ENCODE measurements around the gene KRT79. TPM values are rescaled to one million over a fixed set of nuclear protein-coding genes. Genes with fewer than 3 reads are reported as not detected.

KRT79 gene
- total and polyA plus RNA-seq, 9 of the 15 experiments (the other 6 are each of a cell fraction or from before 2014, with no cell fraction given) = 0.03 to 2.3 (median 0.23) TPM; not detected in 2

DNA sequence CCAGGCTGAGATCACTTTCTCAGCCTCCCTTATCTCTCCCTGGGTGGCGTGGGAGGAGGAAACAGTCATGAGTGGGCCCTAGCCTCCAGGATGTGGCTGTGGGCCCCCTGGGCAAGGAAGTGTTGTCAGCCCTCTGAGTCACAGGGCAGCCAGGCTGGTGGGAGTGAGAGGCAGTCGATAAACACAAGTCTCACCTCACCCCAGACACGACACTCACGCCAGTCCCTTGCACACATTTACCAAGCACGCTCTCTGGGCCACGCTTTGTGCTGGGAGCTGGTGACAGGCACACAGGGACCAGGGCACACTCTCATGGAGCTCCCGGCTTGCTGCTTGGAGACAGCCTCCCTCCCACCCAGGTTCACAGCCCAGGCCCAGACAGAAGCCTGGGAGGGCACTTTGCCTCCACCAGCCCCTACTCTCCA, 1.9 kb upstream of the KRT79 start (continued):
- TF ChIP-seq, protein P1, sequence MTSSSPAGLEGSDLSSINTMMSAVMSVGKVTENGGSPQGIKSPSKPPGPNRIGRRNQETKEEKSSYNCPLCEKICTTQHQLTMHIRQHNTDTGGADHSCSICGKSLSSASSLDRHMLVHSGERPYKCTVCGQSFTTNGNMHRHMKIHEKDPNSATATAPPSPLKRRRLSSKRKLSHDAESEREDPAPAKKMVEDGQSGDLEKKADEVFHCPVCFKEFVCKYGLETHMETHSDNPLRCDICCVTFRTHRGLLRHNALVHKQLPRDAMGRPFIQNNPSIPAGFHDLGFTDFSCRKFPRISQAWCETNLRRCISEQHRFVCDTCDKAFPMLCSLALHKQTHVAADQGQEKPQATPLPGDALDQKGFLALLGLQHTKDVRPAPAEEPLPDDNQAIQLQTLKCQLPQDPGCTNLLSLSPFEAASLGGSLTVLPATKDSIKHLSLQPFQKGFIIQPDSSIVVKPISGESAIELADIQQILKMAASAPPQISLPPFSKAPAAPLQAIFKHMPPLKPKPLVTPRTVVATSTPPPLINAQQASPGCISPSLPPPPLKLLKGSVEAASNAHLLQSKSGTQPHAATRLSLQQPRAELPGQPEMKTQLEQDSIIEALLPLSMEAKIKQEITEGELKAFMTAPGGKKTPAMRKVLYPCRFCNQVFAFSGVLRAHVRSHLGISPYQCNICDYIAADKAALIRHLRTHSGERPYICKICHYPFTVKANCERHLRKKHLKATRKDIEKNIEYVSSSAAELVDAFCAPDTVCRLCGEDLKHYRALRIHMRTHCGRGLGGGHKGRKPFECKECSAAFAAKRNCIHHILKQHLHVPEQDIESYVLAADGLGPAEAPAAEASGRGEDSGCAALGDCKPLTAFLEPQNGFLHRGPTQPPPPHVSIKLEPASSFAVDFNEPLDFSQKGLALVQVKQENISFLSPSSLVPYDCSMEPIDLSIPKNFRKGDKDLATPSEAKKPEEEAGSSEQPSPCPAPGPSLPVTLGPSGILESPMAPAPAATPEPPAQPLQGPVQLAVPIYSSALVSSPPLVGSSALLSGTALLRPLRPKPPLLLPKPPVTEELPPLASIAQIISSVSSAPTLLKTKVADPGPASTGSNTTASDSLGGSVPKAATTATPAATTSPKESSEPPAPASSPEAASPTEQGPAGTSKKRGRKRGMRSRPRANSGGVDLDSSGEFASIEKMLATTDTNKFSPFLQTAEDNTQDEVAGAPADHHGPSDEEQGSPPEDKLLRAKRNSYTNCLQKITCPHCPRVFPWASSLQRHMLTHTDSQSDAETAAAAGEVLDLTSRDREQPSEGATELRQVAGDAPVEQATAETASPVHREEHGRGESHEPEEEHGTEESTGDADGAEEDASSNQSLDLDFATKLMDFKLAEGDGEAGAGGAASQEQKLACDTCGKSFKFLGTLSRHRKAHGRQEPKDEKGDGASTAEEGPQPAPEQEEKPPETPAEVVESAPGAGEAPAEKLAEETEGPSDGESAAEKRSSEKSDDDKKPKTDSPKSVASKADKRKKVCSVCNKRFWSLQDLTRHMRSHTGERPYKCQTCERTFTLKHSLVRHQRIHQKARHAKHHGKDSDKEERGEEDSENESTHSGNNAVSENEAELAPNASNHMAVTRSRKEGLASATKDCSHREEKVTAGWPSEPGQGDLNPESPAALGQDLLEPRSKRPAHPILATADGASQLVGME (CRISPR knock-in tag; IDR thresholded peaks at IDR 0.05) = no peak
- TF ChIP-seq PYGO2 (tag; IDR thresholded peaks at IDR 0.05) (no peak), ZNF253 (CRISPR knock-in tag; conservative IDR thresholded peaks at IDR 0.05) (no peak), ZNF143 (CRISPR knock-in tag; IDR thresholded peaks at IDR 0.05) (no peak), DLX4 (CRISPR knock-in tag; IDR thresholded peaks at IDR 0.05) (no peak), ZZZ3 (IDR thresholded peaks at IDR 0.05) (no peak), PBX2 (CRISPR knock-in tag; IDR thresholded peaks at IDR 0.05; ENCODE audit: low read depth) (no peak), PBX2 (tag; conservative IDR thresholded peaks at IDR 0.05; ENCODE audit: low read depth) (no peak), BCLAF1 (IDR thresholded peaks at IDR 0.05; ENCODE audit: borderline replicate concordance in 1 of 2, control insufficient read depth in 1 of 2, low read depth in 2 of 2, low read length in 1 of 2) (no peak)
- TF ChIP-seq, protein P2, sequence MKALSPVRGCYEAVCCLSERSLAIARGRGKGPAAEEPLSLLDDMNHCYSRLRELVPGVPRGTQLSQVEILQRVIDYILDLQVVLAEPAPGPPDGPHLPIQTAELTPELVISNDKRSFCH (CRISPR knock-in tag; IDR thresholded peaks at IDR 0.05) = no peak
- TF ChIP-seq, protein P2 (tag; IDR thresholded peaks at IDR 0.05) = no peak
- TF ChIP-seq, protein P3, sequence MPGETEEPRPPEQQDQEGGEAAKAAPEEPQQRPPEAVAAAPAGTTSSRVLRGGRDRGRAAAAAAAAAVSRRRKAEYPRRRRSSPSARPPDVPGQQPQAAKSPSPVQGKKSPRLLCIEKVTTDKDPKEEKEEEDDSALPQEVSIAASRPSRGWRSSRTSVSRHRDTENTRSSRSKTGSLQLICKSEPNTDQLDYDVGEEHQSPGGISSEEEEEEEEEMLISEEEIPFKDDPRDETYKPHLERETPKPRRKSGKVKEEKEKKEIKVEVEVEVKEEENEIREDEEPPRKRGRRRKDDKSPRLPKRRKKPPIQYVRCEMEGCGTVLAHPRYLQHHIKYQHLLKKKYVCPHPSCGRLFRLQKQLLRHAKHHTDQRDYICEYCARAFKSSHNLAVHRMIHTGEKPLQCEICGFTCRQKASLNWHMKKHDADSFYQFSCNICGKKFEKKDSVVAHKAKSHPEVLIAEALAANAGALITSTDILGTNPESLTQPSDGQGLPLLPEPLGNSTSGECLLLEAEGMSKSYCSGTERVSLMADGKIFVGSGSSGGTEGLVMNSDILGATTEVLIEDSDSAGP (CRISPR knock-in tag; IDR thresholded peaks at IDR 0.05) = no peak

All from K562 (cell line).